Glomerular visceral epithelial cell (primary cell): ENCODE results near the gene NEUROD2.

ENCODE experiments used
- DNase-seq: peaks from one replicate; pipeline ENCODE4 v3.0.0-alpha.2; 2016; ENCODE audit errors: extremely low spot score

The NEUROD2 gene

GRCh38 chr17:39618956-39619785, 11.5 kb upstream of the NEUROD2 start:
- DNase-seq, result no peak

- DNase-seq, result no peak
Observed at GRCh38 chr17:39618246-39618913, 10.7 kb upstream of the NEUROD2 start.

- DNase-seq, result peak; percentile 75
Observed at GRCh38 chr17:39617446-39618245, 9.9 kb upstream of the NEUROD2 start.

GRCh38 chr17:39617100-39617445, 9.4 kb upstream of the NEUROD2 start:
- DNase-seq, result no peak

- DNase-seq, result no peak
Observed at GRCh38 chr17:39615434-39615833, 7.7 kb upstream of the NEUROD2 start.

GRCh38 chr17:39614545-39615157, 6.9 kb upstream of the NEUROD2 start:
- no peak for DNase-seq

GRCh38 chr17:39612935-39613464, 5.3 kb upstream of the NEUROD2 start:
- no peak for DNase-seq

- no peak for DNase-seq
Observed at GRCh38 chr17:39612291-39612894, 4.7 kb upstream of the NEUROD2 start.

GRCh38 chr17:39611401-39612112, 3.8 kb upstream of the NEUROD2 start:
- DNase-seq, result no peak

GRCh38 chr17:39609416-39610025, 1.8 kb upstream of the NEUROD2 start:
- DNase-seq, result no peak

GRCh38 chr17:39608142-39608981, 642 bp upstream of the NEUROD2 start:
- no peak for DNase-seq

- no peak for DNase-seq
Observed at GRCh38 chr17:39607057-39607850, 466 bp downstream of the NEUROD2 start.

GRCh38 chr17:39606434-39607056, 1.2 kb downstream of the NEUROD2 start:
- no peak for DNase-seq

GRCh38 chr17:39605492-39606433, 2.0 kb downstream of the NEUROD2 start:
- no peak for DNase-seq

GRCh38 chr17:39604911-39605491, 2.7 kb downstream of the NEUROD2 start:
- no peak for DNase-seq

GRCh38 chr17:39603304-39604016, 4.3 kb downstream of the NEUROD2 start:
- DNase-seq, result no peak
